Epithelial cell of prostate (primary cell): ENCODE results near the gene C19orf25.
"Not testable (repeated sequence)": the region's sequence is repeated elsewhere in the genome, so short reads cannot be mapped to it uniquely, and the experiment has no call there.

Source experiments
- DNase-seq: peaks from one replicate; pipeline ENCODE4 v3.0.0-alpha.2; 2011; ENCODE audit warnings: low read depth, low spot score
- H3K27ac ChIP-seq: fragments of 450-650 bp; 2 replicates; pipeline ENCODE4 v1.5.1; 2017; ENCODE audit warnings: mild to moderate bottlenecking

Gene C19orf25

DNA sequence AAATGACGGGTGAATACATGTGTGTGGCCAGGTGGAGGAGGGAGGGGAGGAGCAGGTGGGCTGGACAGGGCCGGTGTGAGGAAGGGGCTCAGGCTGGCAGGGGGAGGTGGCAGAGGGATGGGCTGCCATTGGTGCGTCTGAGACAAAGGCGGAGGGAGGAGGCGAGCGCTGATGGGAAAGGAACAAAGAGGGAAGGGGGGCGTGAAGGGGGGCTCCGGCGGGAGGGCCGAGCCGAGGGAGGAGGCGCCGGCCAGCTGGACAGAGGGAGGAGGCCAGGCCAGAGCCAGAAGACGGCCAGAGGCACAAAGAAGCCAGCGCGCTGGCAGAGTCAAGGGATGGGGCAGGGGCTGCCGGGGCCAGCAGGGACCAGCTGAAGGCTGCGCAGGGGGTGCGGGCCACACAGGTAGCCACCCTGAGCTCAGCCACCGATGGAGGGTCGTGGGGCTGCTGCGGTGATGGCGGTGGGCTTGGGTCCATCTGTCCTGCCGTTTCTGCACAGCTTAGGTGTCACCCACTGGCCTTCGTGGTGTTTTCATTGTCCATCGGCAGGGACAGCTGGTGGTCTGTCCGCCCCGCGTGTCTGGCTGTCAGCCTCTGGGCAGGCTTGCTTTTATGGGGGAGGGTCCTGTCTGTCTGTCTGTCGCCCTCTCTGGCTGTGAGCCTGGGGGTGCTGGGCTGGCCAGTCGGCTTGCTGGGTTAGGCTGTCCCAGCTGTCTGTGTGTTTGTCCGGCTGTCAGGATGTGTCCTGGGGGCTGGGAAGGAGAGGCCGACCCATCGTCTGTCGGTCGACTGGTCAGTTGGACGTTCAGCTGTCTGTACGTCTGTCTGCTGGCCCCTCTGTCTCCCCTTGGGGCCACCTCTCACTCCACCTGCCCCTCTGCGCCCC, 26.9 kb downstream of the C19orf25 start:
- DNase-seq: no peak
- H3K27ac ChIP-seq: no peak overlapping the region

DNA sequence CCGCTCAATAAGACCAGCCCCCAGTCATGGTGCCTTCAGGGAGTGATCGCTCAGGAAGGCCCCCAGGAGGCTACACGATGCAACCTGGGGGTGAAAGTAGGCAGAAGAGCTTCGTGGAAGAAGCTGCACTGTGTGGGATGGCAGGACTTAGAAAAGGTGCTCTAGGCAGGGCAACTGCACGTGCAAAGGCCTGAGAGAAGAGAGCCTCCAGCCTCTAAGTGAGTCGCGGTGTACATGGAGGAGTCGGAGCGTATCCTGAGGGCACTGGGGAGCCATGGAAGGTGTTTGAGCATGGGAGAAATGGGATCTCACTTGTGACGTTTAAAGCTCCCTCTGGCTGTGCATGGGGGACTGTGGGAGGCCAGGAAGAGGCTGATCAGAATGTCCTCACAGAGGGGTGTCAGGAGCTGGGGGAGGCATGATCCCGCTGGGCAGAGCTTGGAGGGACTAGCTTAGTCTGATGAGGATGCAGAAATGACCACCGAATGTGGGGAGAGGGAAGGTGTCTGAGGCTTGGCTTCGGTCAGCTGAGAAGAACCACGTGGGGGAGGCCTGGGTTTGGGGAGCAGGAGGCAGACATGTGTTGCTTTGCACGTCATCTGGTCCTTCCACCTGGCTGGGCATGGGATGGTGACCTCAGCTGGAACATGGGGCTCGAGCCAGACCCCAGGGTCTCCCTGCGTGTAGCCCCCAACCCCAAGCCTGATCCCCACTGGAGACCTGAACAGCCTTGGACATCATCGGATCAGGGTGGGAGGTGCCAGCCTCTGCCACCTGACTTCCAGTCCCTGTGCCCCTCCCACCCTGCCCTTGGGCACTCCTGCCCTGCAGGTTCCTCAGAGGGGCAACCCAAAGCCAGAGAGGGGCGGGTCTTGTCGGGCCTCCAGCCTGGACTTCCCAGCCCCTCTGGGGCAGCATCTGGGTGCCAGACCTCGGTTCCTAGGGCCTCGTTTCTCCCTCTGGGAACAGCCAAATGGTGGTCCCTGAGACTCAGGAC, 28.0 kb downstream of the C19orf25 start:
- H3K27ac ChIP-seq: no peak overlapping the region
- no peak for DNase-seq

DNA sequence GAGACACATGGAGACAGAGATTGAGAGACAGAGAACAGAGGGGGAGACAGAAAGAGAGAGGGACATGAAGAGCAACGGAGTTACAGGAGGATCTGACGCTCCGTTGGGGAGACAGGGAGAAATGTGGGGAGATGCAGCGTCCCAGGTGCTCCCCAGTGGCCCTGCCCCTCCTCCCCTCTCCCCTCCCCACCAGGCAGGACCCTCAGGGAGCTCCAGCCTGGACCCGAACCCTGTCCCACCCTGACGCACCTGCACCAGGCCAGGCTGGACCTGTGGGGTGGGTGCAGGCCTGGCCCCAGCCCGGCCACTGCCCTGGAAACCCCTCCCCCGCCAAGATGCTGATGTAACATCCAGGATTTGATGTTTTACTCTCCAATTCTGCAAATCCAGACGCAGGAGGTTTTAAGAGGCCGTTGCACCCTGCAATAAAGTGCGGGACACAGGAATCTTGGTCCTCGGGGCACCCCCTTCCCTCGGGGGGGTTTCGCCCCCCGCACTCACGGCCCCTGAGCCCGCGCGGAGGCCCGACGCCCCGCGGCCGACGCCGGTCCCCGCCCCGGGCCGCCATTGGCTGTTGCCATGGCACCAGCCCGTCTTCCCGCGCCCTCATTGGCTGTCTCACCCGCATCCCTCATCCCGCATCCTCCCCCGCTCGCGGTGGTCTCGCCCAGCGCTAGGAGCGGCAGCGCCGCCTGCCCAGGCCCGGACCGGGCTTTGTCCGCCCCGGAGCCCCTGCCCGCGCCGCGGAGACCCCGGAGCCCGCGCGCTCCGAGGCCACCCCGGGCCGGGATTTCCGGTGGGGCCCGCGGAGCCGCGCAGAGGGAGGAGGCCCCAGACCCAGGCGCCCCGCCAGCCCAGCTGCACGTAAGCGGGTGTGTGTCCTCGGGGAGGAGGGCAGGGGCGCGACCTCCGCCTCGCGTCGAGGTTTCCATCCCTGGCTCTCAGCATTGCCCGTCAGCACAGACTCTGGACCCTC, 29.3 kb downstream of the C19orf25 start, which contains the start of gene APC2:
Gene APC2 (plus strand): TSS at position 655 of the 976 bp plus-strand sequence. CDS start 2,881 bp downstream, outside the sequence.
- no peak for DNase-seq
- H3K27ac ChIP-seq: no peak within 1 kb of the TSS

DNA sequence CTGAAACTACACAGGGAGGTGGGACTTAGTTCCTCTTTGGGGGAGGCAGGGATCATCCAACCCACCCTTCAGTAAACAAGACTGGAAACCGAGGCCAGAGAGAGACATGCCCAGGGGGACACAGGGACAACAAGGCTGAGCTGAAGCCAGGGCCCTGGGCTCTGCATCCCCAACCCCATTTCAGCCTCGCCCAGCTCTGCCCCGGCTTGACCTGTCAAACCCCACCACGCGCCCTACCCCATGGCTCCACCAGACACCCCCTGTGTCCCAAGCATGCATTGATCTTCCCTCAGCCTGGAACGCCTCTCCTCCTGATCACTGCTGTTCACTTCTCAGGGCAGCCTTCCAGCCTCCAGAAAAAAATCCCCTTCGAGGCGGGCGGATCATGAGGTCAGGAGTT, 31.1 kb downstream of the C19orf25 start:
- DNase-seq: no peak
- H3K27ac ChIP-seq: no peak overlapping the region

DNA sequence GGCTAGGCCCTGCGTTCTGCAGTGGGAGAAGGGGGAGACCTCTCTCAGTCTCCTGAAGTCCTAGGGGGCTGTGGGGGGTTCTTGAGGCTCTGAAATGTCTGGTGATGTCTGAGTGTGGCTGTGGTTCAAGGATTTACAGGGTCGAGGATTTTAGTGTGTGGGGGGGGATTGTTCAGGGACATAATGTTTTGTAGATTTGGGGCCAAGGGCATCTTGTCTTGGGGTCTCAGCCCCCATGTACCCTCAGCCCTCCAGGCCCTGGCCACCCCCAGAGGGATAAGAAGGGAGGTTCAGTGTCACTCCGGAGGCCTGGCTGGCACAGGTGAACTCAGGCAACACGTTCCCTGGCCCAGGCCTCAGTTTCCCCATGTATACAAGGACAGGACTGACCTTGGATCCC, 31.5 kb downstream of the C19orf25 start:
- DNase-seq: no peak

DNA sequence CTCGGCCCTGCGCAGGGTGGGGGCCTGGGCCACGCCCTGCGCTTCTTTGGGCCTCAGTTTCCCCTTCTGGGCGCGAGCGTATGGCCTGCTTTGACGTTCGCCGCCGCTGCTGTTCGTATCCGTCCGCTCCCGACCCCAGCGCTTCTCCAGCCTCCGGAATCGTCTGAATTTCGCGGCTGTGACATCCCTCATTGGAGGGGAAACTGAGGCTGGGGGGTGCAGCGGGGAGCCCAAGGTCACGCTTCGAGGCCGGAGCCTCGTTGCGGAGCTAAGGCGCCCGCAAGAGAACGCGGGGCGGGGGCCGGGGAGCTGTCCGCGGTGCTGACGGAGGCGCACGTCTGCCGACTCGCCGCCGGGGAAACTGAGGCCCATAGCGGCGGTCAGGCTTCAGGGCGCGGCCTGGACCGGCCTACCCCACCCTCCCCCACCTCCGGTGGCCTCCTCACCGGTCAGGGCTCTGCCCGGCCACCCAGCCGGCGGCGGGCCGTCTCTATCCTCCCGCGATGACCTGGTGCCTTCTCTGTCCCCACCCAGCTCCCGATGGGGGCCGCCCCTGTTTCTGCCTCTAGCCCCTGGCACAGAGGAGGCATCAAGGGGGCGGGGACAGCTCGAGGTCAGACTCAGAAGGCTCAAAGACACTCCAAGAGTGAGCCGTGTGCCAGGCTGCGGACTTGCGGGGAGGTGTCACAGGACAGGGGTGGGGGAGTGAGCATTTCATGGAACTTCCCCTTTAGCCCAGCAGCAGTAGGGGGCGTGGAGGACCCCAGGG, 32.1 kb downstream of the C19orf25 start:
- DNase-seq: no peak

More for the DNA sequence above, 31.5 kb downstream of the C19orf25 start:
- no peak overlapping the region for H3K27ac ChIP-seq

DNA sequence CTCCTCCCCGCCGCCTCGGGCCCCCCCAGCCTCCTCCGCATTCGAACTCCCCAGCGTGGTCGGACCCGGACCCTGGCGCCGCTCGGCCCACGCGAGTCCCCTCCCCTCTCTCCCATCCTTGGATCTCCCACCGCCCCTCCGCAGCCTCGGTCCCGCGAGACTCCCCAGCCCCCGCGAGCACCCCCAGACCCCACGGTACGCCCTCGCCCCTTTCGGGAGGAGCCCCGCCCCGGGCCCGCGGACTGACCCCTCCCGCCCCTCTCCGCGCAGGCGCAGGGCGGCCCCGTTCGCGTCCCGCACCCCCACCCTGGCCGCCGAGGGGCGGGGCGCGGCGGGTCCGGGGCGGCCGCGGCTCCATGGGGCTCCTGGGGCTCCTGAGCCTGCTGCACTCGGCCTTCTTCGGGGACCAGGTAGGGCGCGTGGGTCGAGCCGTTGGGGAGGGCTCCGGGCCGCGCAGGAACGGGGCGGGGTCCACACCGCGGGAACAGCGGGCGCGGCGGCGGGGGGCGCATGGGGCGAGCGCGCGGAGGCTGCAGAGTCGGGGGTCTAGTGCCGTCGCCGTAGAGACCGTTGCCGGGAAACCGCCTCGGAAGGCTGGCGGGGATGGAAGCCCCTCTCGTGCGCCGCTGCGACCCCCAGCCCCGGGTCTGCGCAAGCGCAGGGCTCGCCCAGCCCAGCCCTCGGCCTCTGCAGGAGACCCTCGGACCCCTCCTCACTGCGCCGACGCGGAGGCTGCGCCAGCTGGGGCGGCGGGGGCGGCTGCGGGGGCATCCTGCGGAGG, 32.9 kb downstream of the C19orf25 start:
- DNase-seq: no peak

More for the DNA sequence above, 32.1 kb downstream of the C19orf25 start:
- no peak overlapping the region for H3K27ac ChIP-seq

DNA sequence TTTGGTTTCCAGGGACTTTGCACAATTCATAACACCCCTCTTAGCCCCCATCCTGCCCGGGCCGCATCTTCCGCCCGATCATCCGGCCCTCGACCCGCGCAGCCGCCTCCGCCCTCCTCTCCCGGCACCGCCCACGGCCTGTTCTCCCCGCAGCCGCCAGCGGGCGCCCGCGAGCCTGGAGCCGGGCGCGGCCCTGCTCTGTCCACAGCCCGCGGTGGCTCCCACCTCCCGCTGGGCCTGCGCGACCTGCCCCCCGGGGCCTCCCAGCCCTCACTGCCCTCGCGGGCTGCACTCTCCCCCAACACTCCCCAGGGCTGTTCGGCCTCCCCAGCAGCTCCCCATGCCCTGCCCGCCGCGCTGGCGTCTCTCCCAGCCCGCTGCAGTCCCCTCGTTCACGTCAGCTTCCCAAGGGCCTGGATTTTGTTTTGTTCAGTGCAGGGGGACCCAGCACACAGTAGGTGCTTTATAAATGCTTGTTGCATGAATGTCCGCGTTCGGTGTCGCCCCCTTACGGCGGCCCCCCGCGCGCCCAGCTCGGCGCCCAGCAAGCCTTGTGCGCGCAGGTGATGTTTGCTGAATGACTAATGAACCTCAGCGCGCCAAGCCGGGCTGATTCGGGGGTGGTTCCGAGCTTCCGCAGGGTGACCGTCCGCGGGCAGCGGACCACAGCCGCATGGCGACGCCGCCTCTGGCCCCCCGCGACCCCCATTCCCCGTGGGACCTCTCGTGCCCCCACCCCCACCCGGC, 33.7 kb downstream of the C19orf25 start:
- no peak for DNase-seq
- no peak overlapping the region for H3K27ac ChIP-seq

More for the DNA sequence above, 32.9 kb downstream of the C19orf25 start:
- no peak overlapping the region for H3K27ac ChIP-seq

DNA sequence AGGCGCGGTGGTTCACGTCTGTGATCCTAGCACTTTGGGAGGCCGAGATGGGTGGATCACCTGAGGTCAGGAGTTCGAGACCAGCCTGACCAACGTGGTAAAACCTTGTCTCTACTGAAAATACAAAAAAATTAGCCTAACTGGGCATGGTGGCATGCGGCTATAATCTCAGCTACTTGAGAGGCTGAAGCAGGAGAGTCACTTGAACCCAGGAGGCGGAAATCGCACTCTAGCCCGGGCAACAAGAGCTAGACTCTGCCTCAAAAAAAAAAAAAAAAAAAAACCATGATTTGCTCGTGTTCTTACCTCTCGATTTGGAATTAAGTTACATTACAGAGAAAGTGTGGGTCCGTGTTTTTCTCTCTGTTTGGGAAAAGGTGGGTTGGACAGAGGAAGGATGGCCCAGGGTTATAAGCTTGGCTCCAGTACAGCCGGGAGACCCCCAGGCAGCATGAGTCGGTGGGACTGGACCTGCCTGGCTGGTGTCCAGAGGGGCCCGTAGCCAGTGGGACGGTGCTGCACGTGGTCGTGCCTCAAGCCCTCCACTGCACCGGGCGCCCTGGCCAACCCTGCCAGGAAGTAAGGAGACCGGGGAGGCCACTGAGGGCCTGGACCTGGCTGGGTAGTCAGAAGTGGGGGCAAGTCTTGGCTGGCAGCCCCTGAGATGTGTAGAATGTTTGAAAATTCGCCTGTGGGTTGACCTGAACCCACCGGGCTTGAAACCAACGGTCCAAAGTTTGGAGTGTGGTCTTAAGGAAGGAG, 37.2 kb downstream of the C19orf25 start:
- H3K27ac ChIP-seq: no peak overlapping the region
- DNase-seq: no peak

DNA sequence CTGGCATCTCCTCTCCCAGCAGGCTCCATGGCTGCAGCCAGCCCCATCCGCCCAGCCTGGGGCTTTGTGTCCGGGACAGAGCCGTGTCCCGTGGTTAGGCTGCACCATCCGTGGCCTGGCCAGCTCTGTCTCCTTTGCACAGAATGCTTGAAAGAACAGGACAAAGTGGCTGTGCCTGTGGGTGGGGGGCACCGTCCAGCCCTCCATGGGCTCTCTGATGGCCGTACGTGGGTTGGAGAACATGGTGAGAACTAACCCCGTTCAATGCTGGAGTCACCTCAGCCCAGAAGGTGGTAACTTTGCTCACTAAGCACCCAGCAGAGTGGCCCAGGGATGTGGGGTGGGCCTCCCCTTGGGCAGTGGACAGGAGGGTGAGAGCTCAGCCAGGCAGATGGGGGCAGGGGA, 38.0 kb downstream of the C19orf25 start:
- no peak overlapping the region for H3K27ac ChIP-seq
- no peak for DNase-seq

DNA sequence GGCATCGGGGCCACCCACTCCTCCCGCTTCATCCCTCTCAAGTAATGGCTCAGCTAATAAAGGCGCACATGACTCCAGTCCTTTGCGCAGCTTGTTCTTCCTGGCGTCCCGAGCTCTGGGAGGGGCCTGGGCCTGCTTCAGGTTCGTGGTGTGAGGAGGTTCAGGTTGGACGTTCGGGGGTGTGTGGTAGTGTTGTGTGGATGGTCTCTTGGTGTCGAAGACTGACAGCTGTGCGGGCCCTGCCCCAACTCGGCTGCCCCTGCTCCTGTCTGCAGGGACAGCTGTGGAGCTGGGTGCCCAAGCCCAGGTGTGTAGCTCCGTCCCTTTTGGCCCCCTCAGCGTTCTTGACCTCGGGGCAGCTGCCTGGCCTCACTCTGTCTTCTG, 38.6 kb downstream of the C19orf25 start:
- H3K27ac ChIP-seq: no peak overlapping the region
- no peak for DNase-seq

DNA sequence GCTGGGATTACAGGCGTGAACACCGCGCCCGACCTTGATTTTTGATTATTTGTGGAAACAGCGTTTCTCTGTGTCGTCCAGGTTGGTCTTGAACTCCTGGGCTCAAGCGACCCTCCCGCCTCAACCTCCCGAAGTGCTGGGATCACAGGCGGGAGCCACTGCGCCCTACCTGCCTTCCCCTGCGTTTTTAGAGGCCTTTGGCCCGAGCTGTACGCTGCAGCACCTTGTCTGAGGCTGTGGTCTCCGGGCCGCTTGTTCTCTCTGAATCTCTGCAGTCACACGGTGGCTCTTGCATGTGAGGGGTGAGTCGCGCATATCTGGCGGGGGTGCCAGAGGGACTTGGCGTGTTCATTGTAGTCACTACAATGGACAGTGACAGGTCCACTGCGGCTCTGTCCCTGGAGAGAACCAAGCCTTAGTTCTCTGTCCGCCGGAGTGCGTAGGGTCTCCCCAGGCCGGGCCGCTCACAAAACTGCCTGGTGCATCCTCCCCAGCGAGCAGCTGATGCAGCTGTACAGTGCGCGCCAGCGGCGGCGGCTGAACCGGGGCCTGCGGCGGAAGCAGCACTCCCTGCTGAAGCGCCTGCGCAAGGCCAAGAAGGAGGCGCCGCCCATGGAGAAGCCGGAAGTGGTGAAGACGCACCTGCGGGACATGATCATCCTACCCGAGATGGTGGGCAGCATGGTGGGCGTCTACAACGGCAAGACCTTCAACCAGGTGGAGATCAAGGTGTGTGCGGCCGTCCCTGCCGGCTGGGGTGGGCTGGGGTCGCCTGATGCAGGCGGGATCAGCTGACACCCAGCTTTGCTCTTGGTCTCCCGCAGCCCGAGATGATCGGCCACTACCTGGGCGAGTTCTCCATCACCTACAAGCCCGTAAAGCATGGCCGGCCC, 39.2 kb downstream of the C19orf25 start:
- not testable (repeated sequence) for DNase-seq
- peak overlapping the region; percentile 81 for H3K27ac ChIP-seq

DNA sequence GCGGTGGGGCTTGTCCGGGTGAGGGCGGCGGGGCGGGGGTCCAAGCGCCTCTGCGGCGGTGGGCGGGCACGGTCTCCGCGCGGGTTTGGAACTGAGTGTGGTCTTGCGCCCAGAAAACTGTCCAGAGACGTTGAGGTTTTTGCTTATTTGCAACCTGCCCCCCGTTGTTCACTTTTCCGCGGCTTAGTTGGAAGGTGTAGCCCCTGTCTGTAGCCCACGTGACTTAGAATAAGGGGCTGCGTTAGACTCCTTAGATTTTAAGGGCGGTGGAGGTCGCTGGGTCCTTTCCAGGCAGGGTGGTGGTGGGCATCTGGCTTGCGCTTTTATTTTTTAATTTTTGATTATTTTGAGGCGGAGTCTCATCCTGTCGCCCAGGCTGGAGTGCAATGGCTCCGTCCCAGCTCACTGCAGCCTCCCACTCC, 40.1 kb downstream of the C19orf25 start:
- DNase-seq: no peak
- H3K27ac ChIP-seq: peak overlapping the region; percentile 81

DNA sequence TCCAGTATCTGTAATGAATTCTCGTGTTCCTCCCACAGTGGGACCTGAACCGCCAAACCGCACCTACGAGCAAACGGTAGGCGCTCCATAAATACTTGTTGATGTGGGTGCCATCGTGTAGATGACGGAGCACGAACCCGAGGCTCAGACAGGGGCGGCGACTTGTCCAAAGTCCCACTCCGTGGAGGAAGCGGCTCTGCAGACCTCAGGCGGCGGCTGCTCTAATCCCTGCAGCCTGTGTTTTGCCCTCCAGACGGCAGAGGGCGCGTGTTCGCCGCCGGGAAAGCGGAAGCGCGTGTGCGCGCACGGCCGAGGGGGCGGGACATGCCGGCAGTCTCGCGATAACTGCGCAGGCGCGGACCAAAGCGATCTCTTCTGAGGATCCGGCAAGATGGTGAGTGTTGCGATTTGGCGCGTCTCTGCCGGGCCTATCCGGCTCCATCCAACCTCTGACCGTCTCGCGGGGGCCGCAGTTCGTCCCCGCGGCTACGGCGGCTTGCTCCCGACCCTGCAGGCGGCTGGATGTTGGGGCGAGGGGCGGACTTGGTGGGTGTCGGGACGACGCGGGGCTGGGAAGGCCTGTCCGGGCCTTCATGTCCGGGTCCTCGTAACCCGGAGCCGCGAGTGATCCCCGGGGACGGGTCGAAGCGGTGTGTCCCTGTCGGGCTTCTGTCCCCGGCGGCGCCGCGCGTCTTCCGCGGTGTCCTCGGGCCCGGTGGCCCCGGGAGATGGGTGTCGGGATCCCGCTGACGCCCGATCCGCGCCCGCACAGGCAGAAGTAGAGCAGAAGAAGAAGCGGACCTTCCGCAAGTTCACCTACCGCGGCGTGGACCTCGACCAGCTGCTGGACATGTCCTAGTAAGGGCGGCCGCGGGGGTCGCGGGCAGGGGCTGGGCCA, 40.7 kb downstream of the C19orf25 start, which contains the start of gene RPS15:
Gene RPS15 (plus strand): TSS at position 362 of the 898 bp plus-strand sequence. CDS start 30 bp downstream, at position 392.
- DNase-seq: peak; percentile 73

More for the DNA sequence above, 40.7 kb downstream of the C19orf25 start, which contains the start of gene RPS15:
- peak within 1 kb of the TSS; percentile 81 for H3K27ac ChIP-seq
